Endodermal cell (in vitro differentiated cells): ENCODE results near the gene SOX12. TPM values are rescaled to one million over a fixed set of nuclear protein-coding genes. Genes with fewer than 3 reads are reported as not detected.
"Not testable (repeated sequence)": the region's sequence is repeated elsewhere in the genome, so short reads cannot be mapped to it uniquely, and the experiment has no call there.

ENCODE experiments used
- DNase-seq: peaks from one replicate; pipeline ENCODE4 v3.0.0-alpha.2; 2017
- H3K27ac ChIP-seq: 2 replicates; pipeline ENCODE4 v1.5.1; 2013; ENCODE audit warnings: mild to moderate bottlenecking, low read depth, low read length, moderate library complexity
- H3K27me3 ChIP-seq: 2 replicates; pipeline ENCODE4 v1.6.1; 2013; ENCODE audit warnings: mild to moderate bottlenecking, low read length, moderate library complexity; ENCODE audit not compliant: insufficient read depth, control insufficient read depth, poor library complexity, severe bottlenecking
- H3K36me3 ChIP-seq: 2 replicates; pipeline ENCODE4 v1.7.0; 2013; ENCODE audit warnings: mild to moderate bottlenecking, low read length, moderate library complexity; ENCODE audit not compliant: control insufficient read depth, insufficient read depth
- H3K4me1 ChIP-seq: one replicate; pipeline ENCODE4 v1.7.0; 2013; ENCODE audit warnings: low read length; ENCODE audit not compliant: control insufficient read depth, insufficient read depth
- H3K4me3 ChIP-seq: 2 replicates; pipeline ENCODE4 v1.5.1; 2013; ENCODE audit warnings: mild to moderate bottlenecking, low read length, moderate library complexity
- H3K9ac ChIP-seq: 2 replicates; pipeline ENCODE4 v1.6.1; 2013; ENCODE audit warnings: mild to moderate bottlenecking, low read length, moderate library complexity; ENCODE audit not compliant: poor library complexity, severe bottlenecking; ENCODE audit errors: extremely low read depth
- H3K9me3 ChIP-seq: 2 replicates; pipeline ENCODE4 v1.6.1; 2013; ENCODE audit warnings: mild to moderate bottlenecking, low read length, moderate library complexity; ENCODE audit not compliant: control insufficient read depth
- H3K27ac Mint-ChIP-seq: 2 replicates; pipeline ENCODE4 v1.8.0; 2020; ENCODE audit warnings: mixed read lengths
- H3K27me3 Mint-ChIP-seq: 2 replicates; pipeline ENCODE4 v1.8.0; 2021; ENCODE audit warnings: mild to moderate bottlenecking, mixed read lengths; ENCODE audit not compliant: insufficient read depth
- H3K36me3 Mint-ChIP-seq: 2 replicates; pipeline ENCODE4 v1.8.0; 2020; ENCODE audit warnings: low read depth, mixed read lengths
- H3K4me1 Mint-ChIP-seq: 2 replicates; pipeline ENCODE4 v1.8.0; 2020; ENCODE audit warnings: mixed read lengths
- H3K4me3 Mint-ChIP-seq: 2 replicates; pipeline ENCODE4 v1.8.0; 2020; ENCODE audit warnings: mild to moderate bottlenecking, moderate library complexity, mixed read lengths
- H3K9me3 Mint-ChIP-seq: 2 replicates; pipeline ENCODE4 v1.8.0; 2020; ENCODE audit warnings: mild to moderate bottlenecking, mixed read lengths
- CTCF ChIP-seq: fragments of 200-600 bp; sonication (generic); conservative IDR thresholded peaks from 2 replicates; pipeline ENCODE4 v1.5.0; 2021; ENCODE audit warnings: antibody characterized with exemption, mild to moderate bottlenecking
- WGBS, 2 experiments: methylation state at CpG; one replicate each; pipeline versions ENCODE4 v1.1.5 to v1.1.7; 2013; ENCODE audit warnings: missing lambda C conversion rate in 2 of 2, mixed read lengths in 1 of 2; ENCODE audit not compliant: insufficient coverage in 1 of 2, insufficient read length in 1 of 2; 5-methylcytosine and 5-hydroxymethylcytosine counted together
- total RNA-seq, 2 donors: library from RNA; stranded (reverse); fragmentation: NEBNext Ultra II Directional in 1 of 2; extraction: Animal tissue kit (Norgen Biotek cat#: 25700) in 1 of 2; gene quantifications; 2 replicates in 1 of 2; 3 replicates in 1 of 2; pipeline ENCODE4 v1.2.1, GENCODE V29; 2021

The SOX12 gene
- total RNA-seq, 2 donors from 2014 or later = 71.4 to 81.7 TPM

- H3K27me3 Mint-ChIP-seq = peaks cover 19% of the 10 kb centered on the region
- Histone ChIP-seq H3K9me3 (no peaks in the 10 kb centered on the region), H3K27me3 (peaks cover 8% of the 10 kb centered on the region), H3K27ac (no peak overlapping the region), H3K9ac (no peak overlapping the region), H3K36me3 (no peaks in the 10 kb centered on the region), H3K4me3 (no peak overlapping the region), H3K4me1 (no peaks in the 10 kb centered on the region)
- H3K9me3 Mint-ChIP-seq = no peaks in the 10 kb centered on the region
- no peak for DNase-seq
- no peak for TF ChIP-seq CTCF
- peaks cover 5% of the 10 kb centered on the region for H3K4me1 Mint-ChIP-seq
- 59 to 80% methylated on average over 2 of the region's 2 CpGs for WGBS, 2 experiments
- H3K27ac Mint-ChIP-seq = no peak overlapping the region
- H3K4me3 Mint-ChIP-seq = no peak overlapping the region
- no peaks in the 10 kb centered on the region for H3K36me3 Mint-ChIP-seq
Measured at GRCh38 chr20:376750-377149, 51.4 kb downstream of the SOX12 start.

GRCh38 chr20:377578-377977 lies 52.2 kb downstream of the SOX12 start:
- not testable (repeated sequence) for H3K4me3 Mint-ChIP-seq, H3K36me3 Mint-ChIP-seq, H3K27ac Mint-ChIP-seq, H3K4me1 Mint-ChIP-seq, H3K36me3 ChIP-seq, H3K4me3 ChIP-seq, H3K9me3 ChIP-seq, H3K4me1 ChIP-seq, H3K9me3 Mint-ChIP-seq, DNase-seq, H3K27ac ChIP-seq, H3K9ac ChIP-seq
- 76 to 85% methylated on average over 11 to 12 of the region's 12 CpGs for WGBS, 2 experiments
- H3K27me3 ChIP-seq = peaks cover 13% of the 10 kb centered on the region
- H3K27me3 Mint-ChIP-seq = peaks cover 26% of the 10 kb centered on the region

GRCh38 chr20:378961-379336 lies 53.6 kb downstream of the SOX12 start:
- 89 to 92% methylated on average over 4 of the region's 5 CpGs for WGBS, 2 experiments
- no peak for DNase-seq
- Mint-ChIP-seq H3K9me3 (no peaks in the 10 kb centered on the region), H3K36me3 (no peaks in the 10 kb centered on the region), H3K4me1 (peaks cover 4% of the 10 kb centered on the region), H3K4me3 (no peak overlapping the region), H3K27ac (no peak overlapping the region), H3K27me3 (peaks cover 39% of the 10 kb centered on the region)
- Histone ChIP-seq H3K9me3 (no peaks in the 10 kb centered on the region), H3K36me3 (no peaks in the 10 kb centered on the region), H3K4me3 (no peak overlapping the region), H3K27ac (no peak overlapping the region), H3K27me3 (peaks cover 20% of the 10 kb centered on the region), H3K9ac (no peak overlapping the region), H3K4me1 (no peaks in the 10 kb centered on the region)
- TF ChIP-seq CTCF = no peak

Other genes starting within 250 kb of the SOX12 start
- not detected for gene DEFB125, start 237.9 kb upstream of the SOX12 start, total RNA-seq
- not detected for gene DEFB126, start 183.0 kb upstream of the SOX12 start, total RNA-seq
- gene DEFB127, start 168.1 kb upstream of the SOX12 start, total RNA-seq = not detected
- gene DEFB128, start 135.8 kb upstream of the SOX12 start, total RNA-seq = not detected
- not detected for gene DEFB129, start 98.3 kb upstream of the SOX12 start, total RNA-seq
- not detected for gene DEFB132, start 67.8 kb upstream of the SOX12 start, total RNA-seq
- 10 to 100 TPM; 21.8 to 29.4 TPM for gene C20orf96, start 34.8 kb upstream of the SOX12 start, total RNA-seq
- 10 to 100 TPM; 39.5 to 46.1 TPM for gene ZCCHC3, start 28.0 kb upstream of the SOX12 start, total RNA-seq
- 10 to 100 TPM; 24.7 to 38.4 TPM for gene NRSN2, start 21.6 kb downstream of the SOX12 start, total RNA-seq
- gene TRIB3, start 55.2 kb downstream of the SOX12 start, total RNA-seq = 1 to 10 TPM; 4.0 TPM
- gene RBCK1, start 82.7 kb downstream of the SOX12 start, total RNA-seq = 10 to 100 TPM; 61.7 to 63.7 TPM
- 10 to 100 TPM; 24.9 to 28.0 TPM for gene TBC1D20, start 137.0 kb downstream of the SOX12 start, total RNA-seq
- gene CSNK2A1, start 218.2 kb downstream of the SOX12 start, total RNA-seq = 100 to 1,000 TPM; 202 to 239 TPM